Psoas muscle (tissue), 8 donors: ENCODE data around the gene BCAS4. TPM values are rescaled to one million over a fixed set of nuclear protein-coding genes. Genes with fewer than 3 reads are reported as not detected.

Experiments
- ATAC-seq, 4 donors: fragments of 200-7000 bp; cut with Tn5 transposase; one replicate each; pipeline ENCODE4 v1.9.1; 2020; ENCODE audit warnings: moderate library complexity in 3 of 4, mild to moderate bottlenecking in 2 of 4
- DNase-seq, 2 donors: peaks; one replicate each; pipeline ENCODE4 v3.0.0-alpha.2; 2020
- H3K27ac ChIP-seq: fragments of 200-600 bp; one replicate; pipeline ENCODE4 v1.8.0; 2022
- H3K27me3 ChIP-seq, 3 donors: fragments of 200-600 bp in 1 of 3; one replicate each; pipeline versions ENCODE4 v1.6.1 to v1.8.0; 2013 to 2022; ENCODE audit warnings: low read length in 2 of 3, mild to moderate bottlenecking in 2 of 3, moderate library complexity in 1 of 3; ENCODE audit not compliant: insufficient read depth in 3 of 3
- H3K36me3 ChIP-seq, 2 donors: fragments of 200-600 bp in 1 of 2; one replicate each; pipeline versions ENCODE4 v1.6.1 to v1.8.0; 2013 to 2022; ENCODE audit warnings: low read depth in 1 of 2, mild to moderate bottlenecking in 1 of 2, moderate library complexity in 1 of 2; ENCODE audit not compliant: insufficient read depth in 1 of 2
- H3K4me1 ChIP-seq: fragments of 200-600 bp; one replicate; pipeline ENCODE4 v1.8.0; 2022
- H3K4me3 ChIP-seq: fragments of 200-600 bp; one replicate; pipeline ENCODE4 v1.8.0; 2022; ENCODE audit warnings: mild to moderate bottlenecking
- H3K9me3 ChIP-seq: fragments of 200-600 bp; one replicate; pipeline ENCODE4 v1.8.0; 2022
- CTCF ChIP-seq: fragments of 200-600 bp; IDR thresholded peaks from one replicate; pipeline ENCODE4 v1.8.0; 2022; ENCODE audit warnings: antibody characterized with exemption
- WGBS, 3 donors: extraction: QIAGEN DNeasy Blood & Tissue Kit; methylation state at CpG; one replicate each; pipeline versions ENCODE4 v1.1.6 to v1.1.7; 2013; 5-methylcytosine and 5-hydroxymethylcytosine counted together
- intact Hi-C, 2 donors: fragments of 100-400 bp; cut with DNase I; formaldehyde crosslinking; loops; one replicate each; pipeline versions ENCODE4 v1.11.0 to v1.14.2; 2022
- polyA plus RNA-seq, 3 donors: library from polyadenylated mRNA; stranded (reverse); fragments of 200-250 nt; gene quantifications; one replicate each; pipeline ENCODE4 v1.2.3, GENCODE V29; 2013
- total RNA-seq, 4 donors: library from RNA; stranded (reverse); fragmentation: NEBNext Ultra II Directional in 2 of 4; extraction: Animal tissue kit (Norgen Biotek cat#: 25700) in 2 of 4; gene quantifications; one replicate each; pipeline versions ENCODE4 v1.2.1 to v1.2.4, GENCODE V29; 2021 to 2023
- donor health status: healthy with polysubstance abuse.
- donor health status: DM: no; HTN: no; CAD: no; lungs with moderate emphysema.
- donor health status: Bipolar disorder and iron deficiency.
- donor health status: healthy.
- donor health status: DM: yes; HTN: yes; CAD: no.
- donor health status: DM: no; HTN: no; CAD: no.
- donor health status: DM: no; HTN: no; CAD: no.
- donor health status: DM: yes; HTN: yes; CAD: no.

Gene BCAS4
- total and polyA plus RNA-seq, 7 donors, result 0.24 to 1.9 (median 0.38) TPM

- DNase-seq (peak in 1 of 2 donors; percentile 39), ATAC-seq (peak in 1 of 4 donors; percentile 1)
- no peaks in the 10 kb centered on the region for H3K9me3 ChIP-seq
- intact Hi-C loops, result loop anchor here (2.0 to 5.0 kb wide), 3 partner anchors 128 to 512 kb away; no protein-coding TSS in a partner anchor
- no peaks in the 10 kb centered on the region for H3K36me3 ChIP-seq
- H3K27me3 ChIP-seq, result no peaks in the 10 kb centered on the region
- H3K4me3 ChIP-seq, result peak overlapping the region; percentile 85
- WGBS, 3 donors, result 19 to 21% (median 21%) methylated on average over 35 of the region's 35 CpGs
- no peak overlapping the region for H3K27ac ChIP-seq
- TF ChIP-seq CTCF, result no peak
- H3K4me1 ChIP-seq, result peaks cover 4% of the 10 kb centered on the region
These were observed 548 bp upstream of the BCAS4 start for GRCh38 chr20:50794181-50794845.

GRCh38 chr20:50797142-50797541 is 2.3 kb downstream of the BCAS4 start:
- Histone ChIP-seq H3K27ac (no peak overlapping the region), H3K4me1 (no peaks in the 10 kb centered on the region), H3K4me3 (no peak overlapping the region), H3K36me3 (no peaks in the 10 kb centered on the region), H3K27me3 (no peaks in the 10 kb centered on the region), H3K9me3 (no peaks in the 10 kb centered on the region)
- intact Hi-C loops, result loop anchor here in 1 of 2 donors (5.0 kb wide), 1 partner anchor 510 kb away; no protein-coding TSS in a partner anchor
- WGBS, 3 donors, result 89 to 95% (median 94%) methylated on average over 4 of the region's 4 CpGs
- DNase-seq (no peak), ATAC-seq (no peak)
- no peak for TF ChIP-seq CTCF

GRCh38 chr20:50798650-50799049 is 3.8 kb downstream of the BCAS4 start:
- H3K4me1 ChIP-seq, result no peaks in the 10 kb centered on the region
- TF ChIP-seq CTCF, result no peak
- H3K27me3 ChIP-seq, result no peaks in the 10 kb centered on the region
- no peak overlapping the region for H3K27ac ChIP-seq
- H3K4me3 ChIP-seq, result no peak overlapping the region
- intact Hi-C loops, result loop anchor here in 1 of 2 donors (5.0 kb wide), 1 partner anchor 509 kb away; no protein-coding TSS in a partner anchor
- no peaks in the 10 kb centered on the region for H3K9me3 ChIP-seq
- ATAC-seq, result no peak
- peak in 1 of 2 donors; percentile 9 for DNase-seq
- H3K36me3 ChIP-seq, result no peaks in the 10 kb centered on the region
- WGBS, 3 donors, result 86 to 92% (median 90%) methylated on average over 7 of the region's 7 CpGs

- ATAC-seq (no peak), DNase-seq (peak in 1 of 2 donors; percentile 29)
- Histone ChIP-seq H3K4me3 (no peak overlapping the region), H3K27me3 (no peaks in the 10 kb centered on the region), H3K27ac (no peak overlapping the region), H3K4me1 (no peaks in the 10 kb centered on the region), H3K9me3 (no peaks in the 10 kb centered on the region), H3K36me3 (no peaks in the 10 kb centered on the region)
- 80 to 84% (median 81%) methylated on average over 13 of the region's 13 CpGs for WGBS, 3 donors
- intact Hi-C loops, result loop anchor here in 1 of 2 donors (5.0 kb wide), 1 partner anchor 508 kb away; no protein-coding TSS in a partner anchor
- TF ChIP-seq CTCF, result no peak
These were observed 4.5 kb downstream of the BCAS4 start for GRCh38 chr20:50799176-50799889.
